Right ventricle myocardium inferior (tissue), 1 donor: Measurements from ENCODE around the gene FHIT. TPM values are rescaled to one million over a fixed set of nuclear protein-coding genes. Genes with fewer than 3 reads are reported as not detected.
A peak's percentile ranks its signal among the peaks of the same experiment; 100 is the strongest.

Experiments
- ATAC-seq: fragments of 200-7000 bp; cut with Tn5 transposase; one replicate; pipeline ENCODE4 v1.9.1; 2020; ENCODE audit warnings: mild to moderate bottlenecking, moderate library complexity
- DNase-seq: peaks from one replicate; pipeline ENCODE4 v3.0.0; 2021; ENCODE audit errors: missing footprints
- intact Hi-C: fragments of 100-400 bp; cut with DNase I; formaldehyde crosslinking; loops from one replicate; pipeline ENCODE4 v1.11.0; 2022
- total RNA-seq: library from RNA; stranded (reverse); fragmentation: NEBNext Ultra II Directional; extraction: Animal tissue kit (Norgen Biotek cat#: 25700); gene quantifications from one replicate; pipeline ENCODE4 v1.2.1, GENCODE V29; 2021
- donor health status: DM: no; HTN: yes; CAD: no; lungs with severe emphysema.

FHIT gene
- total RNA-seq, 1 donor from 2014 or later: 24.5 TPM

GRCh38 chr3:60294181-60294580 is 957.1 kb downstream of the FHIT start:
- DNase-seq (no peak), ATAC-seq (no peak)
- intact Hi-C loops: no loop called here

GRCh38 chr3:60291115-60291514 is 960.1 kb downstream of the FHIT start:
- DNase-seq: no peak
- no peak for ATAC-seq
- intact Hi-C loops: no loop called here

- intact Hi-C loops: no loop called here
- DNase-seq: no peak
- no peak for ATAC-seq
These were observed 961.1 kb downstream of the FHIT start for GRCh38 chr3:60290122-60290492.

GRCh38 chr3:60289341-60290121 is 961.7 kb downstream of the FHIT start:
- no peak for ATAC-seq
- intact Hi-C loops: no loop called here
- DNase-seq: no peak

- intact Hi-C loops: no loop called here
- no peak for DNase-seq
- ATAC-seq: no peak
These were observed 968.4 kb downstream of the FHIT start for GRCh38 chr3:60282866-60283265.

- DNase-seq (no peak), ATAC-seq (no peak)
- intact Hi-C loops: no loop called here
These were observed 969.3 kb downstream of the FHIT start for GRCh38 chr3:60281970-60282369.

- intact Hi-C loops: no loop called here
- ATAC-seq (no peak), DNase-seq (peak; percentile 58)
These were observed 973.9 kb downstream of the FHIT start for GRCh38 chr3:60277361-60277800.

GRCh38 chr3:60276615-60277014 is 974.6 kb downstream of the FHIT start:
- ATAC-seq (no peak), DNase-seq (no peak)
- intact Hi-C loops: no loop called here

- ATAC-seq: no peak
- intact Hi-C loops: no loop called here
- DNase-seq: no peak
These were observed 976.6 kb downstream of the FHIT start for GRCh38 chr3:60274646-60275045.

GRCh38 chr3:60274098-60274497 is 977.2 kb downstream of the FHIT start:
- ATAC-seq (no peak), DNase-seq (no peak)
- intact Hi-C loops: no loop called here

GRCh38 chr3:60269829-60270266 is 981.4 kb downstream of the FHIT start:
- DNase-seq (no peak), ATAC-seq (no peak)
- intact Hi-C loops: no loop called here

- DNase-seq (no peak), ATAC-seq (no peak)
- intact Hi-C loops: no loop called here
These were observed 981.9 kb downstream of the FHIT start for GRCh38 chr3:60269377-60269776.

GRCh38 chr3:60268123-60268522 is 983.1 kb downstream of the FHIT start:
- DNase-seq: no peak
- intact Hi-C loops: no loop called here
- ATAC-seq: no peak

- DNase-seq (no peak), ATAC-seq (no peak)
- intact Hi-C loops: no loop called here
These were observed 984.8 kb downstream of the FHIT start for GRCh38 chr3:60266444-60266843.

GRCh38 chr3:60263191-60263590 is 988.1 kb downstream of the FHIT start:
- ATAC-seq (no peak), DNase-seq (no peak)
- intact Hi-C loops: no loop called here

GRCh38 chr3:60262546-60262945 is 988.7 kb downstream of the FHIT start:
- intact Hi-C loops: no loop called here
- ATAC-seq (no peak), DNase-seq (no peak)

- no peak for ATAC-seq
- no peak for DNase-seq
- intact Hi-C loops: no loop called here
These were observed 990.7 kb downstream of the FHIT start for GRCh38 chr3:60260546-60260945.

GRCh38 chr3:60250810-60251209 is 1000.4 kb downstream of the FHIT start:
- ATAC-seq: no peak
- no peak for DNase-seq
- intact Hi-C loops: no loop called here

- ATAC-seq (no peak), DNase-seq (no peak)
- intact Hi-C loops: no loop called here
These were observed 1001.0 kb downstream of the FHIT start for GRCh38 chr3:60250206-60250605.

- DNase-seq: no peak
- intact Hi-C loops: no loop called here
These were observed 1004.9 kb downstream of the FHIT start for GRCh38 chr3:60246361-60246760.

GRCh38 chr3:60243456-60243855 is 1007.8 kb downstream of the FHIT start:
- no peak for DNase-seq
- intact Hi-C loops: no loop called here
- ATAC-seq: no peak

More at GRCh38 chr3:60246361-60246760, 1004.9 kb downstream of the FHIT start:
- no peak for ATAC-seq
